Common myeloid progenitor, CD34-positive (primary cell): Measurements from ENCODE around the gene CACNA1E.

Source experiments
- CTCF ChIA-PET: fragments of 350-600 bp; sonication (Branson Sonifier 250); formaldehyde crosslinking; loops from one replicate; lab custom pipeline; 2021; ENCODE audit warnings: antibody characterized with exemption; lab: Charles Lee
- POLR2A ChIA-PET: fragments of 350-600 bp; sonication (Branson Sonifier 250); formaldehyde crosslinking; loops from one replicate; lab custom pipeline; 2021; ENCODE audit warnings: antibody characterized with exemption; lab: Charles Lee
- DNase-seq, 3 donors: peaks; one replicate each; pipeline versions ENCODE4 v3.0.0 to v3.0.0-alpha.2; 2013
- H3K27ac ChIP-seq, 2 experiments: 1 replicate in 1 of 2; 2 replicates in 1 of 2; pipeline ENCODE4 v1.7.0; 2013; ENCODE audit warnings: inconsistent platforms in 2 of 2, low read length in 2 of 2, mild to moderate bottlenecking in 2 of 2, low read depth in 1 of 2, moderate library complexity in 1 of 2; ENCODE audit not compliant: severe bottlenecking in 2 of 2, insufficient read depth in 1 of 2, poor library complexity in 1 of 2
- H3K27me3 ChIP-seq, 5 experiments: replicated peaks in 2 of 5; 1 replicate in 3 of 5; 2 replicates in 2 of 5; pipeline versions ENCODE4 v1.6.1 to v1.7.0; 2013; ENCODE audit warnings: low read length in 4 of 5, mild to moderate bottlenecking in 2 of 5, moderate library complexity in 2 of 5, inconsistent platforms in 1 of 5; ENCODE audit not compliant: insufficient read depth in 5 of 5, control insufficient read depth in 4 of 5
- H3K36me3 ChIP-seq, 4 experiments: 1 replicate in 2 of 4; 2 replicates in 2 of 4; pipeline versions ENCODE4 v1.6.1 to v1.7.0; 2013; ENCODE audit warnings: low read length in 3 of 4, control low read depth in 1 of 4, mild to moderate bottlenecking in 1 of 4; ENCODE audit not compliant: control insufficient read depth in 4 of 4, insufficient read depth in 4 of 4
- H3K4me1 ChIP-seq, 4 experiments: 1 replicate in 3 of 4; 2 replicates in 1 of 4; pipeline versions ENCODE4 v1.6.1 to v1.7.1; 2013; ENCODE audit warnings: low read length in 3 of 4, mild to moderate bottlenecking in 3 of 4, control low read depth in 1 of 4, inconsistent platforms in 1 of 4, moderate library complexity in 1 of 4; ENCODE audit not compliant: control insufficient read depth in 4 of 4, insufficient read depth in 4 of 4; ENCODE audit errors: control extremely low read depth in 1 of 4
- H3K4me3 ChIP-seq, 7 experiments: 1 replicate in 4 of 7; 2 replicates in 3 of 7; pipeline versions ENCODE4 v1.5.1 to v1.7.0; 2013; ENCODE audit warnings: mild to moderate bottlenecking in 7 of 7, low read length in 6 of 7, moderate library complexity in 6 of 7, inconsistent platforms in 2 of 7, low read depth in 2 of 7, control low read depth in 1 of 7; ENCODE audit not compliant: insufficient read depth in 4 of 7, control insufficient read depth in 1 of 7; ENCODE audit errors: extremely low read depth in 1 of 7
- H3K9me3 ChIP-seq, 5 experiments: 1 replicate in 4 of 5; 2 replicates in 1 of 5; pipeline versions ENCODE4 v1.6.1 to v1.7.1; 2013; ENCODE audit warnings: low read length in 4 of 5, mild to moderate bottlenecking in 2 of 5, inconsistent platforms in 1 of 5, low read depth in 1 of 5, moderate library complexity in 1 of 5; ENCODE audit not compliant: control insufficient read depth in 4 of 5, insufficient read depth in 2 of 5; ENCODE audit errors: control extremely low read depth in 1 of 5
- WGBS: methylation state at CpG from one replicate; pipeline ENCODE4 v1.1.5; 2013; ENCODE audit not compliant: insufficient coverage; 5-methylcytosine and 5-hydroxymethylcytosine counted together

The CACNA1E gene

DNA sequence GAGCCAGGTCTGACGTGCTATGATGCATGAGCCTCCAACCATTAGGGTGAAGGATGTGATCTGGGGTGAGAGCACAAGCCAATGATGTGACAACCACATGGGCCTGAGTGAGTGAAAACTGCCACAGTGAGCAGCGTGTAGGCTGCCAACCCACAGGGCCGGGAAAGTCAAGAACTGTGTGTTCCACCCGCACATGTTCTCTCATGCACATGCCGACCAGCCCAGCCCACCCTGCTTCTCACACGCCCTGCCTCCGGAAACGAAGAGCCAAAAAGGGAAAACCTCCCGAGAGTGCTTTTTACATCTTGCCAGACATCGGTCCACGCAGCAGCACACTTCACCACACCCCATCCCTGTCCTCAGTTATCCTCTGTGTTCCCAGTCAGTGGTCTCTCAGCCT lies 197.0 kb downstream of the CACNA1E start:
- H3K27me3 ChIP-seq: peaks cover 0 to 3% (median 0%) of the 10 kb centered on the region in 5 experiments
- WGBS: 92% methylated on average over 11 of the region's 11 CpGs
- ChIA-PET POLR2A (no interaction called here), CTCF (no interaction called here)
- H3K27ac ChIP-seq: no peak overlapping the region
- no peak overlapping the region for H3K4me3 ChIP-seq
- H3K36me3 ChIP-seq: no peaks in the 10 kb centered on the region
- no peaks in the 10 kb centered on the region for H3K9me3 ChIP-seq
- DNase-seq: no peak
- no peaks in the 10 kb centered on the region for H3K4me1 ChIP-seq

DNA sequence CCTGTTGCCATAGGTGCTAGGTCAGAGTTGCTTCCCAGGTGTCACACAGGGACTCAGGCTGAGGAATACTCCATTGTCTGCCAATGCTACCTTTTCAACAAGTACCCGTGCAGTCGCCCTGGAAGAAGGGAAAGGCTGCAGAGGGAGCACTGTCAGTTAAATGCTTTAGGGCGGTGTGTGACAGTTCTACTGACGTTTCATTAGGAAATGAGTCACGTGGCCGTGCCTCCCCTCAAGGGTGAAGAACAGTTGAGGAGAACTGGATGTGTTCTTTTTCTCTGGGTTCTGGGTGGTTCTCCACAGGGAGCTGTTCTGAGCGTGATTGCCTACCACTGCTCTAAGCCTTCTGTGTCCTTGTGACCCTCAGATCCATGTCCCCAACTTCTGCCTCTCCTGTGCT lies 197.6 kb downstream of the CACNA1E start:
- H3K27ac ChIP-seq: no peak overlapping the region
- 74% methylated on average over 6 of the region's 7 CpGs for WGBS

DNA sequence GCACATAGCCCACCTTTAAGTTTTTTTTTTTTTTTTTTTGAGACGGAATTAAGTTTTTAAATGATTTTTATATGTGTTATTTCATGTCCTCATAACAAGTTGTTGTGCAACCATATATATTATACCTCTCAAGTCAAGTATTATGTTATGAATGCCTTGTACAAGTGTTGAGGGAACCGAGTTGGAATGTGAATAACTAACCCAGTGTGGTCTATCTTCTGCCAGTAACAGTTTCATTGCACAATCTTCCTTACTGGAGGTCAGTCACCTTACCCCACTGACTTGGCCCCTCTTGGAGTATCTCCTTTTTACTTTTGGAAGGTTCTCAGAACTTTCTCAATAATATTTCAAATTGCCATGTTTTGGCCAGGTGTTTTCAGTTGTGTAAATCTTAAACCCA lies 201.9 kb downstream of the CACNA1E start:
- no peak overlapping the region for H3K4me3 ChIP-seq
- peaks cover 0 to 2% (median 0%) of the 10 kb centered on the region in 5 experiments for H3K27me3 ChIP-seq
- no peak overlapping the region for H3K27ac ChIP-seq
- ChIA-PET POLR2A (no interaction called here), CTCF (no interaction called here)
- 100% methylated on average over 1 of the region's 2 CpGs for WGBS
- DNase-seq: no peak
- no peaks in the 10 kb centered on the region for H3K36me3 ChIP-seq
- H3K4me1 ChIP-seq: no peaks in the 10 kb centered on the region
- no peaks in the 10 kb centered on the region for H3K9me3 ChIP-seq

More for the DNA sequence above, 197.6 kb downstream of the CACNA1E start:
- no peak for DNase-seq
- Histone ChIP-seq H3K4me3 (no peak overlapping the region), H3K4me1 (no peaks in the 10 kb centered on the region), H3K27me3 (peaks cover 0 to 2% (median 0%) of the 10 kb centered on the region in 5 experiments), H3K9me3 (no peaks in the 10 kb centered on the region), H3K36me3 (no peaks in the 10 kb centered on the region)
- CTCF ChIA-PET: no interaction called here
- POLR2A ChIA-PET: no interaction called here

DNA sequence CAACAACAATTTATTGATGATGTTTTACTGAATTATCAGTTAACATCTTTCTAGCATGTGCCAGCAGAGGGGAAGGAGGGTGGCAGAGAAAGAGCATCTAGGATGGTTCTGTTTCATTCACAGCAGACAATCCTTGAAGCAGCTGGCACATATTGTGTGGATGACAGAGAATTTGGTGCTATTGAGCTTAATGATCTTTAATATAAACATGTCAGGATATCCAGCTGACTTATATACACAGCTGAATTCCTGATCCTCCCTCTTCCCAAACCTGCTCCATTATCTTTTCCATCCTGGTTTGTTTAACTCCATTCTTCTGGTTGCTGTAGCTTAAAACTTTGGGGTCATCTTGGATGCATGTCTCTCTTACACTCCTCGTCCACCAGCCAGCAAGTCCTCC lies 218.6 kb downstream of the CACNA1E start:
- POLR2A ChIA-PET: no interaction called here
- H3K27me3 ChIP-seq: no peaks in the 10 kb centered on the region
- H3K4me3 ChIP-seq: no peak overlapping the region
- DNase-seq: no peak
- no peaks in the 10 kb centered on the region for H3K36me3 ChIP-seq
- CTCF ChIA-PET: no interaction called here
- H3K9me3 ChIP-seq: peaks cover 0 to under 1% (median 0%) of the 10 kb centered on the region in 5 experiments
- H3K4me1 ChIP-seq: no peaks in the 10 kb centered on the region
- 85% methylated on average over 1 of the region's 1 CpG for WGBS
- H3K27ac ChIP-seq: no peak overlapping the region

DNA sequence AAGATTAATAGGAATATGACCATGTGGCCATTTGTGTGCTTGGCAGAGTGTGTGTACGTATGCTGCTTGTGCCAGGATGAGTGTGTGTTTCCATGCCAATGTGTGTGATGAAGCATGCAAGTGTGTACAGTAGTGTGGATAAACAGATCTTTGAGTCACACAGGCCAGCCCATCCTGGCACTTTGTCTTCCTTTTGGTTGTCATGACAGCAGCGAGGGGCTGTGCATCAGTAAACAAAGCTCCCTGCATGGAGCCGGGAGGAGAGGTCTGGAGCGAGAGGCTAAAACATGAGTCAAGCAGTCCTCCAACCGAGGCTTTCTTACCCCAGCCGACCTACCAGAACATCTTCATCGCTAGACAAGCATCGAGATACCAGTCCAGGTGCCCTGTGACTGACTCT lies 221.2 kb downstream of the CACNA1E start:
- no peak overlapping the region for H3K4me3 ChIP-seq
- H3K36me3 ChIP-seq: no peaks in the 10 kb centered on the region
- H3K4me1 ChIP-seq: no peaks in the 10 kb centered on the region
- no peaks in the 10 kb centered on the region for H3K27me3 ChIP-seq
- no peak for DNase-seq
- WGBS: 91% methylated on average over 8 of the region's 8 CpGs
- POLR2A ChIA-PET: no interaction called here
- peaks cover 0 to 2% (median 0%) of the 10 kb centered on the region in 5 experiments for H3K9me3 ChIP-seq
- CTCF ChIA-PET: no interaction called here
- no peak overlapping the region for H3K27ac ChIP-seq

DNA sequence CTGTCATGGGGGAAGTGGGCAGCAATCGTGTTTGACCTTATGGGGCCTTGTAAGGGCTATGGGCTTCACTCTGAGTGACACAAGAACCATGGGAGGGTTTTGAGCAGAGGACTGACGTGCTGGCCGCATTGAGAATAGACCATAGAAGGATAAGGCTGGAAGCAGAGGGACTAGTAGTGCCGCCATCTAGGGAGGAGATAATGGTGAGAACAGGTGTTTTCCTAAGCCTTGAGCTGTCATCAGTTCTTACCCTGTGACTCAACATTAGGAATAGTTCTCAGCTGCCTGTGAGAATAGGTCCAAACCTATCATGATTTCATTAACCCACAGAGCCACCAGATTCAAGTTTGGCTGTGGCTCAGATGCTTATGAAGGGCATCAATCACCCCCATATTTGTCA lies 228.5 kb downstream of the CACNA1E start:
- POLR2A ChIA-PET: no interaction called here
- Histone ChIP-seq H3K9me3 (peaks cover 0 to 2% (median 0%) of the 10 kb centered on the region in 5 experiments), H3K4me3 (no peak overlapping the region), H3K27me3 (no peaks in the 10 kb centered on the region), H3K4me1 (no peaks in the 10 kb centered on the region), H3K36me3 (no peaks in the 10 kb centered on the region), H3K27ac (no peak overlapping the region)
- 89% methylated on average over 4 of the region's 4 CpGs for WGBS
- CTCF ChIA-PET: interaction anchor here (1.4 kb wide), 1 partner anchor 14 kb away, joined by 3 read pairs; no protein-coding TSS in a partner anchor
- no peak for DNase-seq

DNA sequence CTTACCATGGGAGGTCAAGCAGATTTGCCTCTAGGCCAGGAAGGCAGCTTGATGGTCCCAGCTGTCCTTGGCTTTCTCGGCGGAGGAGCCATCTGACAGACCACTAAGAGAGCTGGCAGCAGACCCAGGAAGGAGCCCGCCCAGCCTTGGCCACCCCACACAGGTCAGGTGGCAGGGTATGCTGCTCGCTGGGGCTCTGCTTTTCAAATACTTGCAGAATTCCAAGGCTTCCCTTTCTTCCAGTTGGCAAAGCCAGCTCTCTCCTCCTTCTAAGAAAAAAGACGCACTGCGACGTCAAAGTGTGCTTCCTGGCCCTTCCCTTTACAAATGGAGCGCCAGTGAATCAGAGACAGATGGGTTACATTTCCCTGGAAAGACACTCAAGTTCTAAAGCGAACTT lies 229.4 kb downstream of the CACNA1E start:
- no peak overlapping the region for H3K27ac ChIP-seq
- H3K4me1 ChIP-seq: no peaks in the 10 kb centered on the region
- 93% methylated on average over 9 of the region's 9 CpGs for WGBS
- ChIA-PET CTCF (interaction anchor here (1.4 kb wide), 1 partner anchor 13 kb away, joined by 3 read pairs; no protein-coding TSS in a partner anchor), POLR2A (no interaction called here)
- DNase-seq: no peak
- no peaks in the 10 kb centered on the region for H3K27me3 ChIP-seq
- no peak overlapping the region for H3K4me3 ChIP-seq
- H3K9me3 ChIP-seq: no peaks in the 10 kb centered on the region
- no peaks in the 10 kb centered on the region for H3K36me3 ChIP-seq
